Natural killer cell (primary cell): Measurements from ENCODE around the gene ALPI. TPM values are rescaled to one million over a fixed set of nuclear protein-coding genes. Genes with fewer than 3 reads are reported as not detected.

Source experiments
- ATAC-seq, 3 donors: fragments of 150-1000 bp in 2 of 3; fragments of 200-7000 bp in 1 of 3; cut with Tn5 transposase; 1 replicate in 1 of 3; 2 replicates in 2 of 3; pipeline ENCODE4 v1.10.0; 2021; ENCODE audit warnings: mild to moderate bottlenecking in 2 of 3, moderate library complexity in 2 of 3
- DNase-seq, 2 donors: peaks; one replicate each; pipeline versions ENCODE4 v3.0.0 to v3.0.0-alpha.2; 2013 to 2021; ENCODE audit warnings: mixed read lengths in 1 of 2
- H3K27ac ChIP-seq: one replicate; pipeline ENCODE4 v1.5.1; 2013; ENCODE audit warnings: mild to moderate bottlenecking, low read length
- H3K27me3 ChIP-seq: one replicate; pipeline ENCODE4 v1.6.1; 2013; ENCODE audit warnings: low read length; ENCODE audit not compliant: control insufficient read depth, insufficient read depth
- H3K36me3 ChIP-seq: one replicate; pipeline ENCODE4 v1.6.1; 2013; ENCODE audit warnings: low read length; ENCODE audit not compliant: control insufficient read depth, insufficient read depth
- H3K4me1 ChIP-seq: one replicate; pipeline ENCODE4 v1.6.1; 2013; ENCODE audit warnings: low read length; ENCODE audit not compliant: control insufficient read depth, insufficient read depth
- H3K4me3 ChIP-seq: one replicate; pipeline ENCODE4 v1.5.1; 2013; ENCODE audit warnings: low read length
- H3K9me3 ChIP-seq: one replicate; pipeline ENCODE4 v1.6.1; 2013; ENCODE audit warnings: low read length; ENCODE audit not compliant: control insufficient read depth, insufficient read depth
- H3K27ac Mint-ChIP-seq, 2 donors: one replicate each; pipeline ENCODE4 v1.8.0; 2022; ENCODE audit warnings: mild to moderate bottlenecking in 2 of 2, mixed read lengths in 2 of 2, moderate library complexity in 1 of 2
- H3K27me3 Mint-ChIP-seq, 2 donors: one replicate each; pipeline ENCODE4 v1.8.0; 2022; ENCODE audit warnings: low read depth in 2 of 2, mixed read lengths in 2 of 2
- H3K36me3 Mint-ChIP-seq: one replicate; pipeline ENCODE4 v1.8.0; 2022; ENCODE audit warnings: mixed read lengths
- H3K4me1 Mint-ChIP-seq, 2 donors: one replicate each; pipeline ENCODE4 v1.8.0; 2022; ENCODE audit warnings: mixed read lengths in 2 of 2
- H3K4me3 Mint-ChIP-seq: one replicate; pipeline ENCODE4 v1.8.0; 2022; ENCODE audit warnings: mild to moderate bottlenecking, moderate library complexity, mixed read lengths
- H3K9me3 Mint-ChIP-seq, 2 donors: one replicate each; pipeline ENCODE4 v1.8.0; 2022; ENCODE audit warnings: mixed read lengths in 2 of 2
- WGBS: methylation state at CpG from one replicate; pipeline ENCODE4 v1.1.7; 2013; ENCODE audit warnings: missing lambda C conversion rate; ENCODE audit not compliant: insufficient coverage; 5-methylcytosine and 5-hydroxymethylcytosine counted together
- intact Hi-C: fragments of 100-400 bp; cut with micrococcal nuclease; formaldehyde crosslinking; loops from one replicate; pipeline ENCODE4 v1.14.2; 2022
- total RNA-seq, 4 donors: library from RNA; stranded (reverse); fragments of 120-200 nt in 1 of 4; gene quantifications; one replicate each; pipeline versions ENCODE4 v1.2.3 to v1.2.4, GENCODE V29; 2013 to 2022
- TF ChIP-seq, protein P1 (sequence below): fragments of 200-600 bp; IDR thresholded peaks from one replicate; pipeline ENCODE4 v1.8.0; 2022; ENCODE audit warnings: antibody characterized with exemption

ALPI gene
- total RNA-seq, 3 donors from 2014 or later (not counting 1 experiment from before 2014, with no cell fraction given) = not detected

- Histone ChIP-seq H3K4me3 (no peak overlapping the region), H3K9me3 (no peaks in the 10 kb centered on the region), H3K27me3 (no peaks in the 10 kb centered on the region), H3K4me1 (no peaks in the 10 kb centered on the region), H3K36me3 (no peaks in the 10 kb centered on the region), H3K27ac (no peak overlapping the region)
- Mint-ChIP-seq H3K4me1 (no peaks in the 10 kb centered on the region), H3K27ac (no peak overlapping the region), H3K36me3 (no peaks in the 10 kb centered on the region), H3K27me3 (peaks cover 20 to 36% of the 10 kb centered on the region in 2 donors), H3K9me3 (no peaks in the 10 kb centered on the region), H3K4me3 (no peak overlapping the region)
- DNase-seq (no peak), ATAC-seq (no peak)
- 77% methylated on average over 7 of the region's 7 CpGs for WGBS
- TF ChIP-seq, protein P1, sequence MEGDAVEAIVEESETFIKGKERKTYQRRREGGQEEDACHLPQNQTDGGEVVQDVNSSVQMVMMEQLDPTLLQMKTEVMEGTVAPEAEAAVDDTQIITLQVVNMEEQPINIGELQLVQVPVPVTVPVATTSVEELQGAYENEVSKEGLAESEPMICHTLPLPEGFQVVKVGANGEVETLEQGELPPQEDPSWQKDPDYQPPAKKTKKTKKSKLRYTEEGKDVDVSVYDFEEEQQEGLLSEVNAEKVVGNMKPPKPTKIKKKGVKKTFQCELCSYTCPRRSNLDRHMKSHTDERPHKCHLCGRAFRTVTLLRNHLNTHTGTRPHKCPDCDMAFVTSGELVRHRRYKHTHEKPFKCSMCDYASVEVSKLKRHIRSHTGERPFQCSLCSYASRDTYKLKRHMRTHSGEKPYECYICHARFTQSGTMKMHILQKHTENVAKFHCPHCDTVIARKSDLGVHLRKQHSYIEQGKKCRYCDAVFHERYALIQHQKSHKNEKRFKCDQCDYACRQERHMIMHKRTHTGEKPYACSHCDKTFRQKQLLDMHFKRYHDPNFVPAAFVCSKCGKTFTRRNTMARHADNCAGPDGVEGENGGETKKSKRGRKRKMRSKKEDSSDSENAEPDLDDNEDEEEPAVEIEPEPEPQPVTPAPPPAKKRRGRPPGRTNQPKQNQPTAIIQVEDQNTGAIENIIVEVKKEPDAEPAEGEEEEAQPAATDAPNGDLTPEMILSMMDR = no peak
- intact Hi-C loops = no loop called here
These were observed 10.3 kb downstream of the ALPI start for GRCh38 chr2:232466221-232466620.

DNA sequence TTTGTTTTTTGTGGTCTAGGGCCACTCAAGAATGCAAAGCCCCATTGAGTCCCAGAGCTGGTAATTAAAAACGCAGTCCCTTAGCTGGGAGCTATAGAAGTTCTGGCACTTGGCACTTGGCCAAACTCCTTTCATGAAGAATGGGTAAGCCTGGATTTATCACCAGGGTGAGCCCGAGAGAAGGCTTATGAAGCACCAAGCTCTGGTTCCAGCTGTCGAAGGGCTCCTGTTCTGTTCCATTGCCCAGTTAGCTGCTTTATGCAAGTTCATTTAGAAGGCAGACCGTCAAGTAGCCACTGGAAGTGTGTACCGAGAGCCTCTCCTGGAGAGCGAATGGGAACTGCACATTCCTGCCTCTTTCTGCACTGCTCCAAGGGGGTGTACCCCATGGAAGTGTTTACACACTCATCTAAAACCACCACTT lies 17.5 kb downstream of the ALPI start:
- Mint-ChIP-seq H3K36me3 (no peaks in the 10 kb centered on the region), H3K4me1 (no peaks in the 10 kb centered on the region), H3K9me3 (no peaks in the 10 kb centered on the region), H3K27me3 (peaks cover 21 to 50% of the 10 kb centered on the region in 2 donors), H3K27ac (no peak overlapping the region), H3K4me3 (no peak overlapping the region)
- DNase-seq (no peak), ATAC-seq (no peak)
- H3K4me1 ChIP-seq = no peaks in the 10 kb centered on the region
- WGBS = 74% methylated on average over 6 of the region's 6 CpGs
- intact Hi-C loops = no loop called here
- H3K9me3 ChIP-seq = no peaks in the 10 kb centered on the region
- TF ChIP-seq, protein P1 = no peak
- no peak overlapping the region for H3K4me3 ChIP-seq
- no peaks in the 10 kb centered on the region for H3K36me3 ChIP-seq
- H3K27ac ChIP-seq = no peak overlapping the region
- H3K27me3 ChIP-seq = peaks cover 4% of the 10 kb centered on the region

DNA sequence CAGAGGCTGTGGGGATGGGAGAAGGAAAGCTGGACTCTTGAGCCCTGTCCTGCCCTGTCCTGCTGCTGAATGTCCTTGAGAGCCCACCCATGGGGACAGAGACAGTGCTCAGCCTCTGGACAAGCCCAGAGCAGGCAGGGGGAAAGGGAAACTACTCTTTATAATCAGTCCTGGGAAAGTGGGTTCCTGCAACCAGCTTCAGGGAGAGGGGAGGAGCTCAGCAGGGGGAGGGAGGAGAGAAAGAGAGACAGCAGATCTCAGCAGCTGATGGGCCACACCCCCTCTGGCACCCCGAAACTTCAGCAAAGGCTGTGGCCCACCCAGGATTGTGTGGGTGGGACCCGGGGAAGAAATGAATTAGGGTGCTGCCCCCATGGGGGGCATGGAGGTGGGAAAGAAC lies 20.1 kb downstream of the ALPI start:
- Mint-ChIP-seq H3K27me3 (peaks cover 15 to 30% of the 10 kb centered on the region in 2 donors), H3K36me3 (no peaks in the 10 kb centered on the region), H3K27ac (no peak overlapping the region), H3K4me1 (no peaks in the 10 kb centered on the region), H3K9me3 (no peaks in the 10 kb centered on the region), H3K4me3 (no peak overlapping the region)
- DNase-seq = no peak
- 88% methylated on average over 2 of the region's 2 CpGs for WGBS
- ATAC-seq = no peak
- Histone ChIP-seq H3K4me3 (no peak overlapping the region), H3K36me3 (no peaks in the 10 kb centered on the region), H3K27me3 (peaks cover 4% of the 10 kb centered on the region), H3K27ac (no peak overlapping the region), H3K4me1 (no peaks in the 10 kb centered on the region), H3K9me3 (no peaks in the 10 kb centered on the region)
- intact Hi-C loops = no loop called here
- TF ChIP-seq, protein P1 = no peak

- H3K4me1 Mint-ChIP-seq = no peaks in the 10 kb centered on the region
- intact Hi-C loops = no loop called here
- ATAC-seq (no peak), DNase-seq (no peak)
- no peaks in the 10 kb centered on the region for H3K9me3 Mint-ChIP-seq
- no peaks in the 10 kb centered on the region for H3K4me1 ChIP-seq
- H3K9me3 ChIP-seq = no peaks in the 10 kb centered on the region
- TF ChIP-seq, protein P1 = no peak
- H3K27me3 ChIP-seq = peaks cover 4% of the 10 kb centered on the region
- no peaks in the 10 kb centered on the region for H3K36me3 Mint-ChIP-seq
- no peak overlapping the region for H3K27ac ChIP-seq
- H3K27me3 Mint-ChIP-seq = peaks cover 9 to 22% of the 10 kb centered on the region in 2 donors
- H3K4me3 ChIP-seq = no peak overlapping the region
- H3K36me3 ChIP-seq = no peaks in the 10 kb centered on the region
- no peak overlapping the region for H3K4me3 Mint-ChIP-seq
- no peak overlapping the region for H3K27ac Mint-ChIP-seq
- 86% methylated on average over 7 of the region's 7 CpGs for WGBS
These were observed 20.8 kb downstream of the ALPI start for GRCh38 chr2:232476791-232477190.
